PC-9 (cell line): ENCODE data around the gene CABCOCO1. TPM values are rescaled to one million over a fixed set of nuclear protein-coding genes. Genes with fewer than 3 reads are reported as not detected.
A peak's percentile ranks its signal among the peaks of the same experiment; 100 is the strongest.

Experiments
- BruUV-seq: library from RNA; stranded (reverse); fragments of 400-500 nt; replicated peaks from 2 replicates; lab custom pipeline; 2021; lab: Mats Ljungman, UMichigan
- CTCF ChIA-PET: fragments of 300-600 bp; sonication (Branson Sonifier 250); formaldehyde crosslinking; loops from one replicate; lab custom pipeline; 2022; ENCODE audit warnings: antibody characterized with exemption; lab: Charles Lee
- POLR2A ChIA-PET: fragments of 300-600 bp; sonication (Branson Sonifier 250); formaldehyde crosslinking; loops from one replicate; lab custom pipeline; 2022; ENCODE audit warnings: antibody characterized with exemption; ENCODE audit not compliant: unreplicated experiment; lab: Charles Lee
- DNase-seq, 2 experiments: peaks; one replicate each; pipeline versions ENCODE4 v3.0.0 to v3.0.0-alpha.2; 2015 to 2022; ENCODE audit warnings: mixed read lengths in 1 of 2
- H2AFZ ChIP-seq: fragments of 200-600 bp; sonication (generic); 2 replicates; pipeline ENCODE4 v1.8.1; 2017; ENCODE audit warnings: antibody characterized with exemption
- H3F3A ChIP-seq: fragments of 200-600 bp; sonication (generic); 2 replicates; pipeline ENCODE4 v1.8.1; 2017; ENCODE audit warnings: antibody characterized with exemption, mild to moderate bottlenecking, low read depth; ENCODE audit not compliant: insufficient read depth
- H3K27ac ChIP-seq: fragments of 200-600 bp; sonication (generic); 2 replicates; pipeline ENCODE4 v1.6.1; 2016; ENCODE audit warnings: mixed run types
- H3K27me3 ChIP-seq: fragments of 200-600 bp; sonication (generic); 2 replicates; pipeline ENCODE4 v1.6.1; 2016; ENCODE audit warnings: low read depth, mixed run types; ENCODE audit not compliant: insufficient read depth
- H3K36me3 ChIP-seq: fragments of 200-600 bp; sonication (generic); 2 replicates; pipeline ENCODE4 v1.6.1; 2016; ENCODE audit warnings: low read depth, mixed run types
- H3K4me1 ChIP-seq: fragments of 200-600 bp; sonication (generic); replicated peaks from 2 replicates; pipeline ENCODE4 v1.6.1; 2016; ENCODE audit warnings: mixed run types; ENCODE audit not compliant: insufficient read depth
- H3K4me2 ChIP-seq: fragments of 200-600 bp; sonication (generic); 2 replicates; pipeline ENCODE4 v1.6.1; 2017; ENCODE audit warnings: mixed run types
- H3K4me3 ChIP-seq: fragments of 200-600 bp; sonication (generic); 2 replicates; pipeline ENCODE4 v1.6.1; 2016; ENCODE audit warnings: mixed run types
- H3K79me2 ChIP-seq: fragments of 200-600 bp; sonication (generic); 2 replicates; pipeline ENCODE4 v1.6.1; 2017; ENCODE audit warnings: low read depth, mixed run types
- H3K9me2 ChIP-seq: fragments of 200-600 bp; sonication (generic); 2 replicates; pipeline ENCODE4 v1.8.1; 2017; ENCODE audit warnings: mild to moderate bottlenecking; ENCODE audit not compliant: insufficient read depth
- H3K9me3 ChIP-seq: fragments of 200-600 bp; sonication (generic); 2 replicates; pipeline ENCODE4 v1.8.1; 2016; ENCODE audit warnings: low read depth; ENCODE audit not compliant: insufficient read depth
- H4K20me1 ChIP-seq: fragments of 200-600 bp; sonication (generic); 2 replicates; pipeline ENCODE4 v1.8.1; 2017; ENCODE audit not compliant: insufficient read depth
- EZH2 ChIP-seq: fragments of 200-600 bp; sonication (generic); IDR thresholded peaks from 2 replicates; pipeline ENCODE4 v1.8.0; 2017; ENCODE audit warnings: antibody characterized with exemption, low read depth
- intact Hi-C: fragments of 100-400 bp; cut with micrococcal nuclease; formaldehyde crosslinking; loops from one replicate; pipeline ENCODE4 v1.10.0; 2022; ENCODE audit not compliant: unreplicated experiment
- total RNA-seq: library from RNA; stranded (reverse); gene quantifications from 2 replicates; pipeline ENCODE4 v1.2.3, GENCODE V29; 2021
- TF ChIP-seq, protein P1 (sequence below): fragments of 200-600 bp; sonication (generic); conservative IDR thresholded peaks from 2 replicates; pipeline ENCODE4 v1.6.1; 2017; ENCODE audit warnings: mixed run types, antibody characterized with exemption, mild to moderate bottlenecking, moderate library complexity

Gene CABCOCO1
- total RNA-seq, 1 experiment from 2014 or later = not detected

- no peaks in the 10 kb centered on the region for H3K9me2 ChIP-seq
- no peaks in the 10 kb centered on the region for H4K20me1 ChIP-seq
- H3K4me1 ChIP-seq = peaks cover 19% of the 10 kb centered on the region
- peaks cover 15% of the 10 kb centered on the region; the same call in 1 of the 2 replicates for H3F3A ChIP-seq
- TF ChIP-seq, protein P1, sequence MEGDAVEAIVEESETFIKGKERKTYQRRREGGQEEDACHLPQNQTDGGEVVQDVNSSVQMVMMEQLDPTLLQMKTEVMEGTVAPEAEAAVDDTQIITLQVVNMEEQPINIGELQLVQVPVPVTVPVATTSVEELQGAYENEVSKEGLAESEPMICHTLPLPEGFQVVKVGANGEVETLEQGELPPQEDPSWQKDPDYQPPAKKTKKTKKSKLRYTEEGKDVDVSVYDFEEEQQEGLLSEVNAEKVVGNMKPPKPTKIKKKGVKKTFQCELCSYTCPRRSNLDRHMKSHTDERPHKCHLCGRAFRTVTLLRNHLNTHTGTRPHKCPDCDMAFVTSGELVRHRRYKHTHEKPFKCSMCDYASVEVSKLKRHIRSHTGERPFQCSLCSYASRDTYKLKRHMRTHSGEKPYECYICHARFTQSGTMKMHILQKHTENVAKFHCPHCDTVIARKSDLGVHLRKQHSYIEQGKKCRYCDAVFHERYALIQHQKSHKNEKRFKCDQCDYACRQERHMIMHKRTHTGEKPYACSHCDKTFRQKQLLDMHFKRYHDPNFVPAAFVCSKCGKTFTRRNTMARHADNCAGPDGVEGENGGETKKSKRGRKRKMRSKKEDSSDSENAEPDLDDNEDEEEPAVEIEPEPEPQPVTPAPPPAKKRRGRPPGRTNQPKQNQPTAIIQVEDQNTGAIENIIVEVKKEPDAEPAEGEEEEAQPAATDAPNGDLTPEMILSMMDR = no peak
- TF ChIP-seq EZH2 = no peak
- BruUV-seq = no TSS peak
- no peaks in the 10 kb centered on the region for H3K27me3 ChIP-seq
- no peak for DNase-seq
- no peaks in the 10 kb centered on the region for H3K79me2 ChIP-seq
- intact Hi-C loops = no loop called here
- H3K36me3 ChIP-seq = no peaks in the 10 kb centered on the region
- H3K4me2 ChIP-seq = no peak overlapping the region
- H3K4me3 ChIP-seq = no peak overlapping the region
- no peak overlapping the region for H3K27ac ChIP-seq
- no peak overlapping the region for H2AFZ ChIP-seq
- no peaks in the 10 kb centered on the region for H3K9me3 ChIP-seq
- ChIA-PET CTCF (interaction anchor here (0.7 kb wide), 1 partner anchor 332 kb away, joined by 3 read pairs; no protein-coding TSS in a partner anchor), POLR2A (no interaction called here)
Measured at GRCh38 chr10:61764486-61764885, 101.8 kb downstream of the CABCOCO1 start.

GRCh38 chr10:61765176-61766087 is 102.7 kb downstream of the CABCOCO1 start:
- no peaks in the 10 kb centered on the region for H3K36me3 ChIP-seq
- BruUV-seq = no TSS peak
- H3K4me1 ChIP-seq = peaks cover 19% of the 10 kb centered on the region
- no peaks in the 10 kb centered on the region for H3K9me3 ChIP-seq
- H3K9me2 ChIP-seq = no peaks in the 10 kb centered on the region
- H2AFZ ChIP-seq = no peak overlapping the region
- H3K4me2 ChIP-seq = no peak overlapping the region
- ChIA-PET CTCF (no interaction called here), POLR2A (no interaction called here)
- H4K20me1 ChIP-seq = no peaks in the 10 kb centered on the region
- no peak overlapping the region for H3K4me3 ChIP-seq
- H3K27me3 ChIP-seq = no peaks in the 10 kb centered on the region
- intact Hi-C loops = no loop called here
- no peak for DNase-seq
- no peaks in the 10 kb centered on the region for H3K79me2 ChIP-seq
- TF ChIP-seq, protein P1 = no peak
- no peak for TF ChIP-seq EZH2
- peaks cover 15% of the 10 kb centered on the region; the same call in 1 of the 2 replicates for H3F3A ChIP-seq
- H3K27ac ChIP-seq = no peak overlapping the region

DNA sequence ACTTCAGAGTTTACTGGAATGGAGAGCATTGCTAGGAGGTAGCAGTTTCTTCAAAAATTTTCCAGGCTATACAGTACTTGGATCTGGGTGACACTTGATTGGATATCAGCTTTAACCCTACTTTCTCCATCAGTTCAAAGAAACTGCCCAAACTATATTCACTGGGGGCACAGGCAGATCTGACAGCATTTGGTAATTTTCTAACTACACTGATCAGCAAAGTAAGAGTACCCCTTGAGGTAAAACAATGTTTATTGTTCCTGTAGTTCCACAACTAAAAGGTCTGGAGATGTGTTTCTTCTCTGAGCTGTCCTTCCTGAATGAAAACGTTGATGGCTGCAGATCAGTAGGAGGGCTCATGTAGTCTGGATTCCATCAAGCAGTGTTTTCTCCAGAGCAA is 104.2 kb downstream of the CABCOCO1 start:
- ChIA-PET POLR2A (no interaction called here), CTCF (interaction anchor here (0.7 kb wide), 1 partner anchor 27 kb away, joined by 3 read pairs; no protein-coding TSS in a partner anchor)
- Histone ChIP-seq H3K79me2 (no peaks in the 10 kb centered on the region), H4K20me1 (no peaks in the 10 kb centered on the region), H2AFZ (peak overlapping the region; percentile 31; the same call in 1 of the 2 replicates), H3K4me3 (no peak overlapping the region), H3K9me3 (no peaks in the 10 kb centered on the region), H3K27ac (no peak overlapping the region), H3K4me2 (no peak overlapping the region), H3K36me3 (no peaks in the 10 kb centered on the region), H3K9me2 (no peaks in the 10 kb centered on the region), H3K27me3 (no peaks in the 10 kb centered on the region), H3K4me1 (peaks cover 6% of the 10 kb centered on the region), H3F3A (0 out of 2 replicates have a peak, but pooled peaks cover 2% of the 10 kb centered on the region)
- intact Hi-C loops = no loop called here
- no peak for TF ChIP-seq EZH2
- TF ChIP-seq, protein P1 = no peak
- BruUV-seq = no TSS peak
- no peak for DNase-seq
